Vagina (tissue), 2 donors: Measurements from ENCODE around the gene AQP5.

Experiments used
- POLR2A ChIP-seq, 2 donors: fragments of 450-650 bp; IDR thresholded peaks; one replicate each; pipeline ENCODE4 v1.6.1; 2017; ENCODE audit warnings: antibody characterized with exemption in 2 of 2, mild to moderate bottlenecking in 2 of 2, moderate library complexity in 2 of 2
- POLR2AphosphoS5 ChIP-seq, 2 donors: sonication (generic); formaldehyde crosslinking; IDR thresholded peaks; one replicate each; pipeline ENCODE4 v1.9.0; 2017; ENCODE audit warnings: antibody characterized with exemption in 2 of 2, mild to moderate bottlenecking in 2 of 2, low read depth in 1 of 2; ENCODE audit not compliant: insufficient read depth in 1 of 2
- TF ChIP-seq, protein P1 (sequence below), 3 experiments: fragments of 450-650 bp in 2 of 3; fragments of 200-600 bp in 1 of 3; sonication (generic) in 1 of 3; IDR thresholded peaks; one replicate each; pipeline ENCODE4 v1.5.1; 2017 to 2019; ENCODE audit warnings: antibody characterized with exemption in 3 of 3, mild to moderate bottlenecking in 2 of 3, moderate library complexity in 2 of 3

DNA sequence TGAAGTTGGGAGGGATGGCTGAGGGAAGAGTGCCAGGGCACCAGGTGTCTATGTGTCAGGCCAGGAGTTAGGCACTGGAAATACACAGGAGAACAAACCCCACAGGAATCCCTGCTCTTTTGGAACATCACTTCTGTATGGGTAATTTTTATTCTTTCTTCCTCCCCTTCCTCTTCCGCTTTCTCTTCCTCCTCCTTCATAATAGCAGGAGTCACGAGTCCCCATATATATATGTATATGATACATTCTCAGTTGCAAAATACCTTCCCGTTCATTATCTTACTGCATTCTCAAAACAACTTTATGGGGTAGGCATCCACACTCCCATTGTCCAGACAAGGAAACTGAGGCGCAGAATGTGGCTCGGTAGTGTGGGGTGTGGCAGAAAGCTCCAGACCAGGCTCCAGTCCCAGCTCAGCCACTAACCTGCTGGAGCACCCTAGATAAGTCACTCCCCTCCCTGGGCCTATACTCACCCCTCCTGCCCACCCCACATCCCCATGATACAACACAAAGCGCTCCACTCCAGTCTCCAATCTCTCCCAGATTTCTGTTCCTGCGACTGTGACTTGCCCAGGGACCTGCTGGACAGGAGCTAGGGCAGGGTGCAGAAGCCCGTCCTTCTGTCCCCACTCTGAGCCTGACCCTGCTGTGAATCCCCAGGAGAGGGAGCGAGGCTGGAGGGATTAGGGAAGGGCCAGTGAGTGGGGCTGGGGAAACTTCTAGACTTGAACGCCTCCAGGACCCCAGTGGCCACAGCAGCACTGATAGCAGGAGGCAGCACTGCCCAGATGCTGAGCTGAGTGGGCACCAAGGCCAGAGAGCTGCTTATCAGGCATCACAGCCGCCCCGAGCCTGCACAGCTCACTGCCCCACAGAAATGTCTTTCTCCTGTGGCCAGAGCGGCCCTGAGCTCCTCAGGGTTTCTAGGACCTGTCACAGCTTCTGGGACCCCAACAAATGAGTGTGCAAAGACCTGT, 12.5 kb upstream of the AQP5 start:
- TF ChIP-seq, protein P1, sequence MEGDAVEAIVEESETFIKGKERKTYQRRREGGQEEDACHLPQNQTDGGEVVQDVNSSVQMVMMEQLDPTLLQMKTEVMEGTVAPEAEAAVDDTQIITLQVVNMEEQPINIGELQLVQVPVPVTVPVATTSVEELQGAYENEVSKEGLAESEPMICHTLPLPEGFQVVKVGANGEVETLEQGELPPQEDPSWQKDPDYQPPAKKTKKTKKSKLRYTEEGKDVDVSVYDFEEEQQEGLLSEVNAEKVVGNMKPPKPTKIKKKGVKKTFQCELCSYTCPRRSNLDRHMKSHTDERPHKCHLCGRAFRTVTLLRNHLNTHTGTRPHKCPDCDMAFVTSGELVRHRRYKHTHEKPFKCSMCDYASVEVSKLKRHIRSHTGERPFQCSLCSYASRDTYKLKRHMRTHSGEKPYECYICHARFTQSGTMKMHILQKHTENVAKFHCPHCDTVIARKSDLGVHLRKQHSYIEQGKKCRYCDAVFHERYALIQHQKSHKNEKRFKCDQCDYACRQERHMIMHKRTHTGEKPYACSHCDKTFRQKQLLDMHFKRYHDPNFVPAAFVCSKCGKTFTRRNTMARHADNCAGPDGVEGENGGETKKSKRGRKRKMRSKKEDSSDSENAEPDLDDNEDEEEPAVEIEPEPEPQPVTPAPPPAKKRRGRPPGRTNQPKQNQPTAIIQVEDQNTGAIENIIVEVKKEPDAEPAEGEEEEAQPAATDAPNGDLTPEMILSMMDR (IDR thresholded peaks at IDR 0.05), result no peak
- TF ChIP-seq POLR2AphosphoS5 (IDR thresholded peaks at IDR 0.05; ENCODE audit: insufficient read depth in 1 of 2, low read depth in 1 of 2), result no peak
- TF ChIP-seq POLR2A (IDR thresholded peaks at IDR 0.05), result no peak
